Body of pancreas (tissue), 4 donors: ENCODE data around the gene POT1.

Experiments
- POLR2A ChIP-seq, 3 donors: fragments of 450-650 bp; IDR thresholded peaks; one replicate each; pipeline ENCODE4 v1.6.1; 2016; ENCODE audit warnings: antibody characterized with exemption in 3 of 3, mild to moderate bottlenecking in 2 of 3
- TF ChIP-seq, protein P1 (sequence below), 7 experiments: fragments of 450-650 bp in 4 of 7; fragments of 200-600 bp in 3 of 7; sonication (generic) in 3 of 7; IDR thresholded peaks; one replicate each; pipeline ENCODE4 v1.5.1; 2016 to 2019; ENCODE audit warnings: antibody characterized with exemption in 7 of 7

GRCh38 chr7:124959676-124960075 is 30.1 kb upstream of the POT1 start:
- TF ChIP-seq, protein P1, sequence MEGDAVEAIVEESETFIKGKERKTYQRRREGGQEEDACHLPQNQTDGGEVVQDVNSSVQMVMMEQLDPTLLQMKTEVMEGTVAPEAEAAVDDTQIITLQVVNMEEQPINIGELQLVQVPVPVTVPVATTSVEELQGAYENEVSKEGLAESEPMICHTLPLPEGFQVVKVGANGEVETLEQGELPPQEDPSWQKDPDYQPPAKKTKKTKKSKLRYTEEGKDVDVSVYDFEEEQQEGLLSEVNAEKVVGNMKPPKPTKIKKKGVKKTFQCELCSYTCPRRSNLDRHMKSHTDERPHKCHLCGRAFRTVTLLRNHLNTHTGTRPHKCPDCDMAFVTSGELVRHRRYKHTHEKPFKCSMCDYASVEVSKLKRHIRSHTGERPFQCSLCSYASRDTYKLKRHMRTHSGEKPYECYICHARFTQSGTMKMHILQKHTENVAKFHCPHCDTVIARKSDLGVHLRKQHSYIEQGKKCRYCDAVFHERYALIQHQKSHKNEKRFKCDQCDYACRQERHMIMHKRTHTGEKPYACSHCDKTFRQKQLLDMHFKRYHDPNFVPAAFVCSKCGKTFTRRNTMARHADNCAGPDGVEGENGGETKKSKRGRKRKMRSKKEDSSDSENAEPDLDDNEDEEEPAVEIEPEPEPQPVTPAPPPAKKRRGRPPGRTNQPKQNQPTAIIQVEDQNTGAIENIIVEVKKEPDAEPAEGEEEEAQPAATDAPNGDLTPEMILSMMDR (IDR thresholded peaks at IDR 0.05) = no peak
- TF ChIP-seq POLR2A (IDR thresholded peaks at IDR 0.05) = no peak
